ENCODE measurements around the gene CPTP.

DNA sequence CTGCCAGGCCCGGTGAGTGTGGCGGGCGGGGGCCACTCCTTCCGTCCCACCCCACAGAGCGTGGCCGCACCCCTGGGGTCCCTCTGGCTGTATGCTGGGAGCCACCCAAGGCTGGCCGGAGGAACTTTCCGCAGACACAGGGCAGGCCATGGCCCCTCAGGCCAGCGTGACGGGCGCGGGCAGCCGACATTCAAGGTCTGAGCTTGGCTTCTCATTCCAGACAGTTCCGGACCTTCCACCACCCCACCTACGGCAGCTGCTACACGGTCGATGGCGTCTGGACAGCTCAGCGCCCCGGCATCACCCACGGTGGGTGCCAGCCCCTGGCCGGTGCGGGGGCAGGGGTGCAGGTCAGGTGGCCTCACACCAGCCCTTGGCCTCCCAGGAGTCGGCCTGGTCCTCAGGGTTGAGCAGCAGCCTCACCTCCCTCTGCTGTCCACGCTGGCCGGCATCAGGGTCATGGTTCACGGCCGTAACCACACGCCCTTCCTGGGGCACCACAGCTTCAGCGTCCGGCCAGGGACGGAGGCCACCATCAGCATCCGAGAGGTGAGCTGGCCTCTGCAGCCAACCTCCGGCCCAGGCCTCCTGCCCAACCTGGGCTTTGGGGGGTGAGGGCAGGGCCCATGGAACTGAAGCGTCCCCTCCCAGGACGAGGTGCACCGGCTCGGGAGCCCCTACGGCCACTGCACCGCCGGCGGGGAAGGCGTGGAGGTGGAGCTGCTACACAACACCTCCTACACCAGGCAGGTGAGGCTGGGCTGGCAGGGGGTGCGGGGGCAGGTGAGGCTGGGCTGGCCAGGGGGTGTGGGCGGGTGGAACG lies 37.1 kb upstream of the CPTP start:
- TF ChIP-seq, protein P1, sequence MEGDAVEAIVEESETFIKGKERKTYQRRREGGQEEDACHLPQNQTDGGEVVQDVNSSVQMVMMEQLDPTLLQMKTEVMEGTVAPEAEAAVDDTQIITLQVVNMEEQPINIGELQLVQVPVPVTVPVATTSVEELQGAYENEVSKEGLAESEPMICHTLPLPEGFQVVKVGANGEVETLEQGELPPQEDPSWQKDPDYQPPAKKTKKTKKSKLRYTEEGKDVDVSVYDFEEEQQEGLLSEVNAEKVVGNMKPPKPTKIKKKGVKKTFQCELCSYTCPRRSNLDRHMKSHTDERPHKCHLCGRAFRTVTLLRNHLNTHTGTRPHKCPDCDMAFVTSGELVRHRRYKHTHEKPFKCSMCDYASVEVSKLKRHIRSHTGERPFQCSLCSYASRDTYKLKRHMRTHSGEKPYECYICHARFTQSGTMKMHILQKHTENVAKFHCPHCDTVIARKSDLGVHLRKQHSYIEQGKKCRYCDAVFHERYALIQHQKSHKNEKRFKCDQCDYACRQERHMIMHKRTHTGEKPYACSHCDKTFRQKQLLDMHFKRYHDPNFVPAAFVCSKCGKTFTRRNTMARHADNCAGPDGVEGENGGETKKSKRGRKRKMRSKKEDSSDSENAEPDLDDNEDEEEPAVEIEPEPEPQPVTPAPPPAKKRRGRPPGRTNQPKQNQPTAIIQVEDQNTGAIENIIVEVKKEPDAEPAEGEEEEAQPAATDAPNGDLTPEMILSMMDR (IDR thresholded peaks at IDR 0.05), result no peak
- no peak for TF ChIP-seq EP300 (IDR thresholded peaks at IDR 0.05)
- no peak for TF ChIP-seq POLR2A (IDR thresholded peaks at IDR 0.05; ENCODE audit: low read depth)

All from esophagus muscularis mucosa (tissue), 4 donors.